NCI-H128 (cell line): Measurements from ENCODE around the gene TMCO2.
A peak's percentile ranks its signal among the peaks of the same experiment; 100 is the strongest.
"Not testable (repeated sequence)": the region's sequence is repeated elsewhere in the genome, so short reads cannot be mapped to it uniquely, and the experiment has no call there.

Source experiments
- DNase-seq: peaks from one replicate; lab custom pipeline; 2025; ENCODE audit not compliant: unreplicated experiment; lab: John Stamatoyannopoulos, UW

TMCO2 gene

DNA sequence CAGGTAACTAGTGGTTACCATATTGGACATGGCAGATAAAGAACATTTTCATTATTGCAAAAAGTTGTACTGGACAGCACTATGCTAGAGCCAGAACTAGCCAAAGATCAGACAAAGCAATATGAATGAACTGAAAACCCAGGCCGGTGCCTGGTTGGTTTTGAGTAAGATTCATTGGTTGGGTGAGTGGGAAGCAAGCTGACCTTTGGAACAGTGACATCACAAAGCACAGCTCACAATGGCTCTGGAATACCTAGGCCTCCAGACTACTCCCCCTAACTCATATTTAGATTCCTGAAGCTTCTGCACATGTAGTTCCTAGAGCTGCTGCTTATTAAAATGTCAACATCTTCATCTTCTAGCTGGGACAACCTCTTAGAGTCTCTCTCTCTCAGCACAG is at the start of gene TMCO2:
Gene TMCO2, plus strand, starts transcription at position 283 of the 400 bp plus-strand sequence. Its CDS starts 57 bp downstream, at position 340.
- DNase-seq: no peak

GRCh38 chr1:40199126-40199525 is 48.6 kb upstream of the TMCO2 start:
- DNase-seq: no peak

DNA sequence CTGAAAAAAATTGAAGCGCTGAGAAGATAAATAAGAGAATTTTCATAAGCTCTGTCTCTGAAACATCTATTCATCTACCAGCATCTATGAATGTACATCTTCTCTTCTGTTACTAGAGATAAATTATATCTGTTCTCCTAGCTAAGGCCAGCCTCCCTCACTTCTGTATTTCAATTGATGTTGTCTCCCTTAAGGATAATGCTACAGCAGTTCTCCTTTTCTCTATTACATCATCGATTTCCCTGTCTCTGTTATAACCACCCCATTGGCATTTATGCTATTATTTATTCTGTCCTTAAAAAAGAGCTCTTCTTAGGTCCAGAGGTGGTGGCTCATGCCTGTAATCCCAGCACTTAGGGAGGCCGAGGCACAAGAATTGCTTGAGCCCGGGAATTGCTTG is 42.9 kb upstream of the TMCO2 start:
- DNase-seq: no peak

- no peak for DNase-seq
These were observed 37.1 kb upstream of the TMCO2 start for GRCh38 chr1:40210511-40211204.

DNA sequence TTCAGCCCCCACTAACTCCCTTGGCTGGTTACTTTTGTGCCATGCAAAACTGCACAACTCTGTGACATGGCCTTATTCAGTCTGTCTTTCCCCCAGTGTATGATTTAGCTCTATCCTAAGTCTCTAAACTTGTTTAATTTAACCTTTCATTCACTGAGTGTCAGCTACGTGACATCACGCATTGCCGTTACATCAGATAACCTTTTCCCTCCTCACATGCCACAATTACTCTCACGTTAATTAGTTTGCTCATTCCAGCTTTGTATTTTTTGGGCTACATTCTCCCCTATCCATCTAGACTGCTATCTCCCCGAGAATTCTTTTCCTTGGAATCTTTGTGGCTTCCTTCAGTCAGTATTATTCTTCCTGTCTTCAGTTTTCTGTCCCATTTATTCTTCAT is 29.4 kb upstream of the TMCO2 start:
- DNase-seq: no peak

DNA sequence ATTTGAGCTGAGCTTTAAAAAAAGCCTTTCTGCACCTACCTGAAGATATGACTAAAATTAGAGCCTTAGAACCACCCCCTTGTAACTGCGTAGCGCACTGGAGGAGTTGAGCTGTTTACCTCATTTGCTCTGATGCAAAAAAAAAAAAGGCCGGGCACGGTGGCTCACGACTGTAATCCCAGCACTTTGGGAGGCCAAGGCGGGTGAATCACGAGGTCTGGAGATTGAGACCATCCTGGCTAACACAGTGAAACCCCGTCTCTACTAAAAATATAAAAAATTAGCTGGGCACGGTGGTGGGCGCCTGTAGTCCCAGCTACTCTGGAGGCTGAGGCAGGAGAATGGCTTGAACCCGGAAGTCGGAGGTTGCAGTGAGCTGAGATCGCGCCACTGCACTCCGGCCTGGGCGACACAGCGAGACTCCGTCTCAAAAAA is 26.2 kb upstream of the TMCO2 start:
- DNase-seq: not testable (repeated sequence)

DNA sequence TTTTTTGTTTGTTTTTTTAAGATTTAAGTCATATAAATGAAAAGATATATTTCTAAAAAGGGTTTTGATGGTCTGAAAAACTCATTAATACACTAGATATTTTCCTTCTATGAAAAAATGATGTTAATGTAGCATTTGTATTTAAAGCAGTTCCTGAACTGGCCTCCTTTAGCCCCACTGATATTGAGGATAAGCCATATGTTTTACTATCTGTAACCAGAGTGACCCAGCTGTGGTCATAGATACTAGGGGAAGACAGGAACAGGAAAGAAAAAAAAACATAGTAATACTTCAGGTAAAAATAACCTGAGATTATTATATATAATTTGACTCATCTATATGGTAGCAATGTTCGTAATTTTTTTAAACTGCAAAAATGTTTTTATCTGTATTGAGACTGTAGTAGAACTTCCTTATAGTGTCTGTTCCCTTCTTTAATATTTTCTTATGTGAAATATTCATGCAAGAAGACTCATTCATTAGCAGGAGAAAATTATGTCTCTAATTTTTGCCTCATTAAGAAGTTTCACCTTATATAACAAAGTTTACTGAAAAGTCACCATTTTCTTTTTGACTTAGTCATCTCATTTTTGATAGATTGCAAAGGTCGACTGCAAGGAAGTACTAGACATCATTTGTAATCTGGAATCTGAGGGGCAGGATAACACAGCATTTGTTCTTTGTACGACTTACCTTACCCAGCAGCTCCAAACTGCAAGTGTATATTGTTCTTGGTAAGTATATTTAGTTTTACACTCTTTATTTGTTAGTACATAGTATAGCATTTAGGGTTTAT is 25.6 kb upstream of the TMCO2 start:
- DNase-seq: no peak

DNA sequence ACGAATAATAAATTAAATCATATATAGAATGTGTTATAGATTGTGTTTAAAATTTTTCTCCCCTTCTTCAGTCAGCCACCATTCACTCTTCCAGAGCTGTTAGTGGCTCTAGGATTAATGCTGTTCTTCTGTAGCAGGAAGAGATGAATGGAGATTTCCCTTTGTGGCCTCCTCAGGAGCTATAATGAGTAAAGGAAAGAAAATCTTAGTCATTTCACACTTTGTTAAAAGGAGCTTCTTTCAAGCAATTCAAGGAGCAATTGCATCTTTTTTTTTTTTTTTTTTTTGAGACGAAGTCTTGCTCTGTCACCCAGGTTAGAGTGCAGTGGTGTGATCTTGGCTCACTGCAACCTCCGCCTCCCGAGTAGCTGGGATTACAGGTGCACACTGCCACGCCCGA is 23.7 kb upstream of the TMCO2 start:
- DNase-seq: no peak

DNA sequence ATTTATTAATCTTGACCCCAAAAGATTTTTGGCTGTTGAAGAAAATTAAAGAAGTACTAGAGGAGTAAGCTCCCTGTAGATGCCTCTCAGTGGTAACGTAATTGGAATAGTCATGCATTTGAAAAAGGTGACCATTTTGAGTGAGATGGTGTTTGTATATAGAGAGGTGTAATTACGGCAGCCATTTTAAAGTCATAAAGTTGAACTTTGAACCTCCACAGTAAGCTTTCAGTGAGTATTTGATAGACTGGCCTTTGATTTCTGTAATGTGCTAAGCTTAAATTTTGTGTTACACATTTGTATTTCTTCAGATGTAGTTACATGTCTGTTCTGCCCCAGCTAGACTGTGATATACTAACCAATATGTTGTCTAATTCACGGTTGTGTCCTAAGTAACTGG is 21.5 kb upstream of the TMCO2 start:
- DNase-seq: no peak

DNA sequence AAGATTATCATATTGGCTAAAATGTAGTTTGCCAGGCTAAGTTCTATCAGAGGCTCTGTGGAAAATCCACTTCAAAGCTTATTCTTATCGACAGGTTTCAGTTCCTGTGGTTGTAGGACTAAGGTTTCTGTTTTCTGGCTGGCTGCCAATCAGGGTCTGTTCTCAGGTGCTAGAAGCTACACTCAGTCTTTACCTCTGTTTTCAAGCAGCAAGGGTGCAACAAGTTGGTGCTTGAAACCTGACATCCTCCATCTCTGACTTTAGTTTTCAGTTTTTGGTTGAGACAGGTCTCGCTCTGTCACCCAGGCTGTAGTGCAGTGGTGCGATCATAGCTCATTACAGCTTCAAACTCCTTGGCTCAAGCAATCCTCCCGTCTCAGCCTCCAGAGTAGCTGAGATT is 15.3 kb upstream of the TMCO2 start:
- no peak for DNase-seq

- no peak for DNase-seq
These were observed 8.1 kb upstream of the TMCO2 start for GRCh38 chr1:40239626-40240025.

GRCh38 chr1:40240390-40240789 is 7.3 kb upstream of the TMCO2 start:
- DNase-seq: no peak

DNA sequence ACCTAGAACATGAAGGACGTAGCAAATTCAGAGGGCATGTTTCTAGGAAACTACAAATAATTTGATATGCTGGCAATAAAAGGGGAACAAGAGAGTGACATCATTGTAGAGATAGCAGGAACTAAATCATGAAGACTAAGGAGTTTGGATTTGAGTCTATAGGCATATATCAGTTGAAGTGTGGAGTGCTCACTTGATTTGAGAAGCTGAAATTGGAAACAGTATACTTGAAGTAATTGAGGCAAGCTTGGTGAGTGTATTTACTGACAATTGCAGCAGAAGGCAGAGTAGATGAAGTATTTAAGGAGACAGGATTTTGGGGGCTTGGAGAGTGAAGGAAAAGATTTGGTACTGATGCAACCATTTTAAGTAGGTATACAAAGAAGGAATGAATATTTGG is 6.4 kb upstream of the TMCO2 start:
- no peak for DNase-seq

GRCh38 chr1:40243351-40243750 is 4.4 kb upstream of the TMCO2 start:
- no peak for DNase-seq

DNA sequence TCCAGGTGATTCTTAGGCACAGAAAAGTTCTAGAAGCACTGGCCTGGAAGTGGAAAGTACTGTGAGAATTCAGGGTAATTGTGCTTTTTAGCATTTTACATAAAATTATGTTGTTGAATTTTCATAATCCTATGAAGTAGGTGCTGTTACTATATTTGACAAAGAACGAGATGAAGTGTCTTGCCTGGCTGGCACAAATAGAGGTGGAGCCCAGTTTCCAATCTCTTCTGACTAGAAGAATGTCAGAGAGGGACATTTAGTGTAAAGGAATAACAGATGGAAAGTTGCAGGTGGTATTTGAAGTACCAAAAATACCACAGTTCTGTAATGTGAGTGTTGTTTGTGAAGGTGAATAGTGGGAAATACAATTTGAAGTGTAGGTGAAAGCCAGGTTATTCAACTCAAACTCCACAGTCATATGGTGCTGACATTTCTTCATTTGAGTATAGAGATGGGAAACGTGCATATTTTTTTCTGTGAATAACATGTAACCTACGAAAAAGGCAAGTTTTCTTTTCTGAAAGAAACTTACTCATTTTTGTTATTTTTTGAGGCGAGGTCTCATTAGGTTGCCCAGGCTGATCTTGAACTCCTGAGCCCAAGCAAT is 3.5 kb upstream of the TMCO2 start:
- no peak for DNase-seq

GRCh38 chr1:40245686-40246085 is 2.1 kb upstream of the TMCO2 start:
- no peak for DNase-seq

- DNase-seq: no peak
These were observed 675 bp downstream of the TMCO2 start for GRCh38 chr1:40248412-40248811.

DNA sequence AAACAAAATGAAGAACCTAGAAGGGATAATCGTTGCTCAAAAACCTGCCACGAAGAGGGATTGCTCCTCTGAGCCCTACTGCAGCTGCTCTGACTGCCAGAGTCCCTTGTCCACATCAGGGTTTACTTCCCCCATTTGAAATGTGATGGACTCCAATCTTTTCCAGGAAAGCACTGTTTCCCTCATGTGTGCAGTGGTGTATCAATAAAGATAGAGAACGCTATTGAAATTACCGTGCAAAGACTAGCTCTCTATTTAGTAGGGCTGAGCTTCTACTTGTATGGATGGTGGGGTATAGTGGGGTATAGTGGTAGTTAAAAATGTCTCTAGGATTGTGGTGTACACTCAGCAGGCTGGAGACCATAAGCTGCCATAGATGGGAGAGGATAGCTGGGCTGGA is 3.7 kb downstream of the TMCO2 start:
- no peak for DNase-seq

GRCh38 chr1:40252601-40253000 is 4.9 kb downstream of the TMCO2 start:
- DNase-seq: no peak

DNA sequence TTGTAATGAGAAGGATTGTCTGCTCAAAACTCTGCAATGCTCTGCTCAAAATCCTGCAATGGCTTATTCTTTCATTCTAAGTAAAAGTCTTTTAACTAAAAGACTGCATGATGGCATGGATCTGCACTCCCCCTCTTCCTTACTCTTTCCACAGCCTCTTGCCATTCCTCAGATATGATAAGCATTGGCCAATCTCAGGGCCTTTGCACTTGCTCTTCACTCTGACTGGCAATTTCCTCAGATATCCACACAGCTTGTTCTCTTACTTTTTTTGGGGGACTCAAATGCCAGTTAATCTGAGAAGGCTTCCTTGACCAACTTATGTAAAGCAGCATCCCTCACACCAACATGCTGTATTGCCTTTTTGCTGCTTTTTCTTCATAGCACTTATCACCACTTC is 7.5 kb downstream of the TMCO2 start:
- DNase-seq: no peak

DNA sequence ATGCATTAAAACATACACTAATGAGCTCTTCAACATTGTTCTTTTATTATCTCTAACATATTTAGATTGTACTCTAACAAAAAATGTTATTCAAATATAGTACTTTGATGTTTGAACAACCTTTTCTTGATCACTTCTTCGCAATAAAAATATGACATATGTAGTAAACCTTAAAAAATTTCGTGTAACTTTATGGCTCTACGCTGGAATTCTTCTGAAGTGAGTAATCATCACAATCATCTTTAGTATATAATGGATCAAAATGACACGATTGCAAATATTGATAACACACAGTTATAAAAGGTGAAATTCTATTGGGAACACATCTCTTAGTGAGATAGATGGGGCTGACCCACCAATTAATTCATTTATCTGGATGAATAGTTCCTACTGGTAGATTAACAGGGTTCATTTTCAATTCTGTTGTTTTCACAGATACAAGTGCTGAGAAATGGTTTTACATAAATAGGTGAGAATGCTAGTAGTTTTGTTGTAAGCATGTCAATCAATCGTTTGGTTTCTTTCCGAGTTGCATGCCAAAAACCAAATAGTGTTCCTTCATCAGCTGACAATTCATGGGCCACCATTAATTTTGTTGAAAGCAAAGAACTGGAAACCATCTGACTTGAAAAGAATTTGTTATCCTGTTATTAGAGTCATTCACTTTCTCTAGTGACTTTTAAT is 8.8 kb downstream of the TMCO2 start:
- no peak for DNase-seq

DNA sequence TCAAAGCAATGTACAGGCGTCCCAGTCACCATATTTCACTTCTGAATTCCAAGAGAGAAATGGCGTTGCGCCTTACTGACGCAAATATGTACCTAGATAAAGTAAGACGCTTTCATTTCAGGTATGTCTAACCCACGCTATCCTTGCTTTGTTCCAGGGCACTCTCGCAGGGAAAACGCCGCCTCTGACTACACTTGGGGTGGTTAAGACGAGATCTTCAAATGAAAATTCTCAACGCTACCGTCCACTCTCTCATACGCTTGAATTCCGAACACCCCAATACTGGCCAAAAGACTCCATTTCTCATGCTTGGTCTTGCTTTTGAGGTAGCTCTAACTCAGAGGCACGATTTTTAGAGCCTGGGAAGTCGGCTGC is 9.6 kb downstream of the TMCO2 start:
- DNase-seq: peak; percentile 83
